Astrocyte of the spinal cord (primary cell): Measurements from ENCODE around the gene NCLN.
"Not testable (repeated sequence)": the region's sequence is repeated elsewhere in the genome, so short reads cannot be mapped to it uniquely, and the experiment has no call there.

Experiments
- DNase-seq: peaks from one replicate; pipeline ENCODE4 v3.0.0; 2011; ENCODE audit warnings: low read depth, low spot score
- H3K4me3 ChIP-seq: 2 replicates; pipeline ENCODE4 v1.5.1; 2011; ENCODE audit warnings: low read depth, mild to moderate bottlenecking, low read length, moderate library complexity
- in situ Hi-C: cut with HindIII; loops from 2 replicates; pipeline ENCODE4 v1.10.0; 2017; ENCODE audit warnings: low sequenced_read_pairs
- TF ChIP-seq, protein P1 (sequence below): IDR thresholded peaks from 2 replicates; pipeline ENCODE4 v1.5.1; 2012; ENCODE audit warnings: low read depth, mild to moderate bottlenecking, low read length, inconsistent platforms

Gene NCLN

GRCh38 chr19:3201072-3201700 is 15.5 kb downstream of the NCLN start:
- DNase-seq: no peak
- H3K4me3 ChIP-seq: no peak overlapping the region
- in situ Hi-C loops: no loop called here
- TF ChIP-seq, protein P1, sequence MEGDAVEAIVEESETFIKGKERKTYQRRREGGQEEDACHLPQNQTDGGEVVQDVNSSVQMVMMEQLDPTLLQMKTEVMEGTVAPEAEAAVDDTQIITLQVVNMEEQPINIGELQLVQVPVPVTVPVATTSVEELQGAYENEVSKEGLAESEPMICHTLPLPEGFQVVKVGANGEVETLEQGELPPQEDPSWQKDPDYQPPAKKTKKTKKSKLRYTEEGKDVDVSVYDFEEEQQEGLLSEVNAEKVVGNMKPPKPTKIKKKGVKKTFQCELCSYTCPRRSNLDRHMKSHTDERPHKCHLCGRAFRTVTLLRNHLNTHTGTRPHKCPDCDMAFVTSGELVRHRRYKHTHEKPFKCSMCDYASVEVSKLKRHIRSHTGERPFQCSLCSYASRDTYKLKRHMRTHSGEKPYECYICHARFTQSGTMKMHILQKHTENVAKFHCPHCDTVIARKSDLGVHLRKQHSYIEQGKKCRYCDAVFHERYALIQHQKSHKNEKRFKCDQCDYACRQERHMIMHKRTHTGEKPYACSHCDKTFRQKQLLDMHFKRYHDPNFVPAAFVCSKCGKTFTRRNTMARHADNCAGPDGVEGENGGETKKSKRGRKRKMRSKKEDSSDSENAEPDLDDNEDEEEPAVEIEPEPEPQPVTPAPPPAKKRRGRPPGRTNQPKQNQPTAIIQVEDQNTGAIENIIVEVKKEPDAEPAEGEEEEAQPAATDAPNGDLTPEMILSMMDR: no peak

DNA sequence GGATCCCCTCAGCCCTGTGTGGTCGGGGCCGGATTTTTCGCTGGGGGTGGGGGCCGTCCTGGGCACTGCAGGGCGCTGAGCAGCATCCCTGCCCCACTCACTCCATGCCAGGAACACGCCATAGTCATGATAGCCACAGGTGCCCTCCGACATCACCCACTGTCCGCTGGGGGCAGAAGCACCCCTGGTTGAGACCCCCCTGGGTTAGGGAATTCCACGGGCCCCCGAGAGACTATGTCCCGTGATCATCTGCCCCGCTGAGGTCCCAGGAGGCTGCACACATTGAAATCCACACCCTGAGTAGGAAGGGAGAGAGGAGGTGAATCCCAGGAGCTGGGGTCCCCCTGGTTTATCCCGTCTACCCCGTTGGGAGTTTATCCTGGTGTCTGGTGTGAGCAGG is 16.2 kb downstream of the NCLN start:
- no peak for DNase-seq
- H3K4me3 ChIP-seq: no peak overlapping the region
- TF ChIP-seq, protein P1: no peak
- in situ Hi-C loops: no loop called here

DNA sequence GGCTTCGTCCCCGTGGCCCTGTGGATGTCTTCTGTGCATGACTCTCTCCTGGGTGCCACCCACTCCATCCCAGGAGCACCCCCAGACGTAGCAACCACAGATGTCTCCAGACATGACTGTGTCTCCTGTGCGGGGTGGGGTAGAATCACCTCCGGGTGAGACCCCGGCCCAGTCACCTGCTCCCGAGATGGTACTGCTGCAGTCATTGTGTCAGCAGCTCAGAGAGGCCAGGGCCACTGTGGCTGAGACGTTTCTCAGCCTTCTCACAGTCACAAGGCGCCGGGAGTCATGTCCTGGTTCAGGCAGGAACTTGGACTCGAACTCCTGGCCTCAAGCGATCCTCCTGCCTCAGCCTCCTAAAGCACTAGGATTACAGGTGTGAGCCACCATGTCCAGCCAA is 16.6 kb downstream of the NCLN start:
- TF ChIP-seq, protein P1: no peak
- H3K4me3 ChIP-seq: no peak overlapping the region
- DNase-seq: no peak
- in situ Hi-C loops: no loop called here

- H3K4me3 ChIP-seq, in situ Hi-C loops, DNase-seq: not testable (repeated sequence)
Measured at GRCh38 chr19:3202895-3203294, 17.2 kb downstream of the NCLN start.

DNA sequence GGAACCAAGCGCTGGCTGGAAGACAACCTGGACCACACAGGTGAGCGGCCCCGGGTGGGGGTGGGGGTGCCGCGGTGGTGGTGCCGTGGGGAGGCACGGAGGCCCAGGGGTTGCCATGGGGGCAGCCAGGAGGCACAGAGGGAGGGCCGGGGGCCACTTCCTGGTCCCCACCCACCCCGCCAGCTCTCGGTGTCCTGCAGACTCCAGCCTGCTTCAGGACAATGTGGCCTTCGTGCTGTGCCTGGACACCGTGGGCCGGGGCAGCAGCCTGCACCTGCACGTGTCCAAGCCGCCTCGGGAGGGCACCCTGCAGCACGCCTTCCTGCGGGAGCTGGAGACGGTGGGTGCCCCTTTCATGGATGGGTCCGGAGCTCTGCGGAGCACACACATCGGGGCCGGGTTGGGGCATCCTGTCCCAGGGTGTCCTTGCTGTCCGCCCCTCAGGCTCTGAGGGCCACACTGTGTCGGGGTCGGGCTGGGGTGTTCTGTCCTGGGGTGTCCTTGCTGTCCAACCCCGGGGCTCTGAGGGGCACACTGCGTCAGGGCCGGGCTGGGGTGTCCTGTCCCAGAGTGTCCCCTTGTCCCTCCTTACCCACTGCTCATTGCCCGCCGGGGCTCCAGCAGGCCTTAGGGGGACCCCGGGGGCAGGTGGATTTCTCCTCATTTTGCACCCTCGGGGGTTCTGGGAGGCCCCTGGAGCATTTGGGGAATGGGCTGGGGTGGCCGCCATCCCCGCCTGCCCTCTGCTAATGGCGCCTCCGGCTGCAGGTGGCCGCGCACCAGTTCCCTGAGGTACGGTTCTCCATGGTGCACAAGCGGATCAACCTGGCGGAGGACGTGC is 18.3 kb downstream of the NCLN start:
- in situ Hi-C loops: no loop called here
- H3K4me3 ChIP-seq: no peak overlapping the region
- DNase-seq: no peak
- TF ChIP-seq, protein P1: no peak

- in situ Hi-C loops: no loop called here
- no peak overlapping the region for H3K4me3 ChIP-seq
- no peak for DNase-seq
- TF ChIP-seq, protein P1: no peak
Measured at GRCh38 chr19:3204646-3205275, 19.0 kb downstream of the NCLN start.
